ENCODE measurements around the gene TIGD3. TPM values are rescaled to one million over a fixed set of nuclear protein-coding genes. Genes with fewer than 3 reads are reported as not detected.

The TIGD3 gene
- total RNA-seq, 6 experiments from 2014 or later, result 0.10 to 0.28 (median 0.20) TPM; not detected in 3

- no peak overlapping the region for H3K4me3 ChIP-seq
- H3K4me1 ChIP-seq, result peaks cover 0 to 12% (median 0%) of the 10 kb centered on the region in 4 donors
- H3K36me3 ChIP-seq, result peaks cover 0 to 31% (median 9%) of the 10 kb centered on the region in 4 donors
- DNase-seq (peak in 1 of 3 donors; percentile 42), ATAC-seq (peak in 1 of 4 donors; percentile 4)
- intact Hi-C loops (cut with DNase I), result no loop called here
- H3K27ac ChIP-seq, result peak overlapping the region in 1 of 3 donors; percentile 22
- no peaks in the 10 kb centered on the region for H3K27me3 ChIP-seq
- no peaks in the 10 kb centered on the region for H3K9me3 ChIP-seq
- WGBS (ENCODE audit: insufficient coverage, low coverage, low lambda C conversion rate, missing lambda C conversion rate), result 66% methylated on average over 6 of the region's 13 CpGs
- TF ChIP-seq POLR2A (IDR thresholded peaks at IDR 0.05), result no peak
- no peak for TF ChIP-seq CTCF (IDR thresholded peaks at IDR 0.05)
Observed at GRCh38 chr11:65404210-65404609, 49.7 kb downstream of the TIGD3 start.

- no peak for TF ChIP-seq POLR2A (IDR thresholded peaks at IDR 0.05)
- TF ChIP-seq CTCF (IDR thresholded peaks at IDR 0.05), result no peak
- ATAC-seq, result peak in 3 of 4 donors; percentile 23 to 40 (median 36)
- no peaks in the 10 kb centered on the region for H3K27me3 ChIP-seq
- H3K4me1 ChIP-seq, result peaks cover 0 to 12% (median 0%) of the 10 kb centered on the region in 4 donors
- 100% methylated on average over 8 of the region's 24 CpGs for WGBS (ENCODE audit: insufficient coverage, low coverage, low lambda C conversion rate, missing lambda C conversion rate)
- intact Hi-C loops (cut with DNase I), result no loop called here
- no peaks in the 10 kb centered on the region for H3K9me3 ChIP-seq
- peaks cover 0 to 33% (median 9%) of the 10 kb centered on the region in 4 donors for H3K36me3 ChIP-seq
- no peak overlapping the region for H3K4me3 ChIP-seq
- no peak overlapping the region for H3K27ac ChIP-seq
- DNase-seq, result peak in 1 of 3 donors; percentile 55
Observed at GRCh38 chr11:65404638-65405339, 50.2 kb downstream of the TIGD3 start.

Other genes starting within 250 kb of the TIGD3 start
- gene TM7SF2, start 242.9 kb upstream of the TIGD3 start, total RNA-seq, result 100 to 1,000 TPM in 1 of 6 experiments, 10 to 100 TPM in 5; 25.6 to 112 (median 37.8) TPM
- gene ZNHIT2, start 237.1 kb upstream of the TIGD3 start, total RNA-seq, result 10 to 100 TPM in 2 of 6 experiments, 1 to 10 TPM in 4; 4.9 to 15.7 (median 6.2) TPM
- gene FAU, start 232.6 kb upstream of the TIGD3 start, total RNA-seq, result 100 to 1,000 TPM; 287 to 472 (median 343) TPM
- gene MRPL49, start 232.4 kb upstream of the TIGD3 start, total RNA-seq, result 10 to 100 TPM; 26.3 to 51.7 (median 28.4) TPM
- gene SYVN1, start 220.2 kb upstream of the TIGD3 start, total RNA-seq, result 100 to 1,000 TPM in 4 of 6 experiments, 10 to 100 TPM in 2; 73.0 to 120 (median 109) TPM
- 1 to 10 TPM in 2 of 6 experiments, under 1 TPM in 2, not detected in 2; 0.49 to 1.8 (median 0.87) TPM for gene SPDYC, start 184.5 kb upstream of the TIGD3 start, total RNA-seq
- gene CAPN1, start 172.8 kb upstream of the TIGD3 start, total RNA-seq, result 100 to 1,000 TPM in 1 of 6 experiments, 10 to 100 TPM in 5; 55.7 to 124 (median 83.1) TPM
- 1 to 10 TPM; 1.8 to 8.4 (median 3.5) TPM for gene POLA2, start 92.8 kb upstream of the TIGD3 start, total RNA-seq
- 1 to 10 TPM in 4 of 6 experiments, under 1 TPM in 2; 0.55 to 3.4 (median 2.3) TPM for gene CDC42EP2, start 39.9 kb upstream of the TIGD3 start, total RNA-seq
- 10 to 100 TPM; 11.1 to 21.7 (median 19.4) TPM for gene DPF2, start 20.9 kb upstream of the TIGD3 start, total RNA-seq
- 10 to 100 TPM in 4 of 6 experiments, 1 to 10 TPM in 2; 7.5 to 17.5 (median 12.1) TPM for gene SLC25A45, start 27.9 kb downstream of the TIGD3 start, total RNA-seq
- 10 to 100 TPM in 4 of 6 experiments, 1 to 10 TPM in 2; 7.7 to 17.1 (median 14.3) TPM for gene FRMD8, start 31.9 kb downstream of the TIGD3 start, total RNA-seq
- gene NEAT1, start 68.0 kb downstream of the TIGD3 start, total RNA-seq, result 1,000 to 10,000 TPM in 2 of 6 experiments, 100 to 1,000 TPM in 4; 202 to 1,225 (median 767) TPM
- 1,000 to 10,000 TPM; 2,716 to 5,163 (median 3,933) TPM for gene MALAT1, start 144.3 kb downstream of the TIGD3 start, total RNA-seq
- 10 to 100 TPM; 51.3 to 82.3 (median 57.0) TPM for gene SCYL1, start 170.3 kb downstream of the TIGD3 start, total RNA-seq
- gene LTBP3, start 203.6 kb downstream of the TIGD3 start, total RNA-seq, result 10 to 100 TPM; 26.6 to 94.1 (median 46.8) TPM
- 10 to 100 TPM; 11.6 to 43.2 (median 16.5) TPM for gene ZNRD2, start 215.7 kb downstream of the TIGD3 start, total RNA-seq
- 10 to 100 TPM; 12.8 to 20.6 (median 14.6) TPM for gene FAM89B, start 217.8 kb downstream of the TIGD3 start, total RNA-seq
- gene EHBP1L1, start 221.3 kb downstream of the TIGD3 start, total RNA-seq, result 10 to 100 TPM; 10.0 to 29.9 (median 13.7) TPM
- under 1 TPM in 1 of 6 experiments, not detected in 5; 0.31 TPM for gene KCNK7, start 241.0 kb downstream of the TIGD3 start, total RNA-seq

All from right lobe of liver (tissue), 6 donors.